Activated T-cell treated with anti-CD3 and anti-CD28 coated beads, Interleukin-2, amount 50 U/mL, for 24 hours (primary cell): ENCODE results near the gene OR1L1.

Source experiments
- DNase-seq: peaks from one replicate; pipeline ENCODE4 v3.0.0-alpha.2; 2020
- H3K27ac Mint-ChIP-seq: 2 replicates; pipeline ENCODE4 v1.8.0; 2020; ENCODE audit warnings: mild to moderate bottlenecking, mixed read lengths
- H3K27me3 Mint-ChIP-seq: 2 replicates; pipeline ENCODE4 v1.8.0; 2020; ENCODE audit warnings: mixed read lengths
- H3K36me3 Mint-ChIP-seq: 2 replicates; pipeline ENCODE4 v1.8.0; 2020; ENCODE audit warnings: low read depth, mixed read lengths
- H3K4me1 Mint-ChIP-seq: 2 replicates; pipeline ENCODE4 v1.8.0; 2020; ENCODE audit warnings: low read depth, mixed read lengths
- H3K4me3 Mint-ChIP-seq: 2 replicates; pipeline ENCODE4 v1.8.0; 2020; ENCODE audit warnings: mild to moderate bottlenecking, moderate library complexity, mixed read lengths
- H3K9me3 Mint-ChIP-seq: 2 replicates; pipeline ENCODE4 v1.8.0; 2020; ENCODE audit warnings: mixed read lengths

Gene OR1L1

DNA sequence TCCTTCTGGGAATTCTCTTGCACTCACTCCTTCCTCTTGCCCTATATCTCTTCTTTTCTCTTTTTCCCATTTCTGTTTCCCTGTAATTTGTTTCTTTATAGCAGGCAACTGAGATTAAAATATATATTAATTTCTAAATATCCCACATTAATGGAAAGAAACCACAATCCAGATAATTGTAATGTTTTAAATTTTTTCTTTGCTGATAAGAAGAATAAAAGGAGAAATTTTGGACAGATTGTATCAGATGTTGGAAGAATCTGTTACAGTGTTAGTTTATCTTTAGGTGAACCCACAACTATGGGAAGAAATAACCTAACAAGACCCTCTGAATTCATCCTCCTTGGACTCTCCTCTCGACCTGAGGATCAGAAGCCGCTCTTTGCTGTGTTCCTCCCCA lies at the start of gene OR1L1:
Gene OR1L1, plus strand, starts transcription at position 301 of the 400 bp plus-strand sequence. Its CDS starts 0 bp downstream, at position 301.
- no peak within 1 kb of the TSS for H3K27ac Mint-ChIP-seq

GRCh38 chr9:122614362-122614761 lies 47.2 kb upstream of the OR1L1 start, which contains the start of gene OR1Q1:
TSS of gene OR1Q1 (plus strand) at chr9:122614738. CDS start at chr9:122614738, 0 bp downstream.
- no peak within 1 kb of the TSS for H3K4me3 Mint-ChIP-seq
- DNase-seq, result no peak
- H3K36me3 Mint-ChIP-seq, result no peaks in the 10 kb centered on the region
- H3K4me1 Mint-ChIP-seq, result no peaks in the 10 kb centered on the region
- no peaks in the 10 kb centered on the region for H3K9me3 Mint-ChIP-seq
- H3K27ac Mint-ChIP-seq, result no peak within 1 kb of the TSS
- H3K27me3 Mint-ChIP-seq, result peaks cover 14% of the 10 kb centered on the region

More for the DNA sequence above, at the start of gene OR1L1:
- H3K36me3 Mint-ChIP-seq, result no peaks in the 10 kb centered on the region
- H3K27me3 Mint-ChIP-seq, result peaks cover 28% of the 10 kb centered on the region
- peaks cover 8% of the 10 kb centered on the region for H3K9me3 Mint-ChIP-seq
- H3K4me1 Mint-ChIP-seq, result no peaks in the 10 kb centered on the region
- no peak for DNase-seq
- no peak within 1 kb of the TSS for H3K4me3 Mint-ChIP-seq

GRCh38 chr9:122619996-122620395 lies 41.5 kb upstream of the OR1L1 start:
- Mint-ChIP-seq H3K36me3 (no peaks in the 10 kb centered on the region), H3K27me3 (peaks cover 11% of the 10 kb centered on the region), H3K9me3 (no peaks in the 10 kb centered on the region), H3K27ac (no peak overlapping the region), H3K4me3 (no peak overlapping the region), H3K4me1 (no peaks in the 10 kb centered on the region)
- DNase-seq, result no peak

GRCh38 chr9:122642226-122642625 lies 19.3 kb upstream of the OR1L1 start:
- no peak overlapping the region for H3K4me3 Mint-ChIP-seq
- DNase-seq, result no peak
- no peak overlapping the region for H3K27ac Mint-ChIP-seq
- H3K27me3 Mint-ChIP-seq, result peaks cover 22% of the 10 kb centered on the region
- no peaks in the 10 kb centered on the region for H3K4me1 Mint-ChIP-seq
- H3K9me3 Mint-ChIP-seq, result peaks cover 27% of the 10 kb centered on the region
- H3K36me3 Mint-ChIP-seq, result no peaks in the 10 kb centered on the region

- no peak overlapping the region for H3K27ac Mint-ChIP-seq
- no peak for DNase-seq
- no peaks in the 10 kb centered on the region for H3K36me3 Mint-ChIP-seq
- H3K27me3 Mint-ChIP-seq, result peaks cover 9% of the 10 kb centered on the region
- H3K9me3 Mint-ChIP-seq, result no peaks in the 10 kb centered on the region
- H3K4me1 Mint-ChIP-seq, result no peaks in the 10 kb centered on the region
- no peak overlapping the region for H3K4me3 Mint-ChIP-seq
These were observed 5.1 kb upstream of the OR1L1 start for GRCh38 chr9:122656378-122656777.

GRCh38 chr9:122657527-122657926 lies 4.0 kb upstream of the OR1L1 start, which contains the start of gene OR1B1:
TSS of gene OR1B1 (minus strand) at chr9:122657627.
- Mint-ChIP-seq H3K27me3 (peaks cover 19% of the 10 kb centered on the region), H3K4me1 (no peaks in the 10 kb centered on the region), H3K4me3 (no peak within 1 kb of the TSS), H3K36me3 (no peaks in the 10 kb centered on the region), H3K27ac (no peak within 1 kb of the TSS), H3K9me3 (no peaks in the 10 kb centered on the region)
- DNase-seq, result no peak

DNA sequence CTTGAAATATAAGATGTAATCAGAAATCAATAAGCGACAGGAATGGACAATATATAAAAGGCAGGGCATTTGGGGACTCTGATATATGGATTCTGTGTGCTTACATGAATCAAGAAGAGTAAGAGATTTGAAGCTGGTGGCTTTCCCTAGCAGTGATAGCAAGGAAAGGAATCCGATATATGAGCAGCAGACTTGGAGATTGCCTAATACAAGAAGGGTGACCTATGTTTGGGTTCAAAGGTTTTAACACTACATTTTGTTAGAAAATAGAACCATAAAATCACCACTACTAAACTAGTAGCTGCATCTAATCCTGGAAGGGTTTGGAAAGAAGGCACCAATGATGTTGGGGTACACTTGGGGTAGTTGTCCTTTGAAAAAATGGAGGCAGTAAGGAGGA lies 11.0 kb downstream of the OR1L1 start:
- peaks cover 20% of the 10 kb centered on the region for H3K9me3 Mint-ChIP-seq
- no peaks in the 10 kb centered on the region for H3K36me3 Mint-ChIP-seq
- H3K4me3 Mint-ChIP-seq, result no peak overlapping the region
- no peak overlapping the region for H3K27ac Mint-ChIP-seq
- no peaks in the 10 kb centered on the region for H3K27me3 Mint-ChIP-seq
- no peaks in the 10 kb centered on the region for H3K4me1 Mint-ChIP-seq
- DNase-seq, result no peak

DNA sequence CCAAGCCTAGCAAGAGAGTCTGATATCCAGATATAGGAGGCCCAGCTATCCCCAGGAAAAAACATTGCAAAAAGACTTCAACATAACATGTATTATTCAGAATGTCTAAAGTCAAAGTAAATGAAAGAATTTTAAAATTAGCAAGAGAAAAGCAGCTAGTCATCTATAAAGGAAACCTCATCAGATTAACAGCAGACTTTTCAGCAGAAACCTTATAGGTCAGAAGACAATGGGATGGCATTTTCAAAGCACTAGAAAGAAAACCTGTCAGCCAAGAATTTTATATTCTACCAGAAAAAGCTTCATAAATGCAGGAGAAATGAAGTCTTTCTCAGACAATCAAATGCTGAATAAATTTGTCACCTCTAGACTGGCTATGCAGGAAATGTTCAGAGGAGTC lies 23.3 kb downstream of the OR1L1 start:
- DNase-seq, result no peak
- peaks cover 4% of the 10 kb centered on the region for H3K27me3 Mint-ChIP-seq
- H3K9me3 Mint-ChIP-seq, result peaks cover 27% of the 10 kb centered on the region
- no peaks in the 10 kb centered on the region for H3K36me3 Mint-ChIP-seq
- no peaks in the 10 kb centered on the region for H3K4me1 Mint-ChIP-seq
- no peak overlapping the region for H3K27ac Mint-ChIP-seq
- H3K4me3 Mint-ChIP-seq, result no peak overlapping the region

DNA sequence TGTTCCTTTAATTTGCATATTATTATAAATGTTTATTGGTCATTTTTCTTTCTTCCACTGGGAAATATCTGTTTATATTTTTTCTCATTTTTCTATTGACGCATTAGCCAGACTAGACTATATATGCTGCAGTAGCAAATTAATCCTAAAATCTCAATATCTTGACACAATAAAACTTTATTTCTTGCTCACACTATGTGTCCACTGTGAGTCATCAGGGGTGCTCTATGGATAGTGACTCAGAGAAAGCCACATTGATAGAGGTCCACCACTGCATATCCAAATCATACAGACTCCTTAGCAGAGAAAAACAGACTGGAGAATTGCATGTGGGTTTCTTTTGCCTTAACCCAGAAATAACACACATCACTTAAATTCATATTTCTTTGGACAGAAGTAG lies 34.2 kb downstream of the OR1L1 start:
- H3K9me3 Mint-ChIP-seq, result peaks cover 23% of the 10 kb centered on the region
- DNase-seq, result no peak
- H3K4me1 Mint-ChIP-seq, result no peaks in the 10 kb centered on the region
- H3K27ac Mint-ChIP-seq, result no peak overlapping the region
- H3K27me3 Mint-ChIP-seq, result peaks cover under 1% of the 10 kb centered on the region
- H3K36me3 Mint-ChIP-seq, result no peaks in the 10 kb centered on the region
- no peak overlapping the region for H3K4me3 Mint-ChIP-seq
